Measurements from ENCODE around the gene HLTF. TPM values are rescaled to one million over a fixed set of nuclear protein-coding genes. Genes with fewer than 3 reads are reported as not detected.

The HLTF gene
- total RNA-seq, 2 experiments from 2014 or later = 3.3 to 3.6 TPM

GRCh38 chr3:149016669-149017541, 69.4 kb downstream of the HLTF start:
- intact Hi-C loops (cut with DNase I, micrococcal nuclease) = no loop called here
- ATAC-seq (ENCODE audit: poor library complexity) (no peak), DNase-seq (no peak)
- Mint-ChIP-seq H3K27ac (no peak overlapping the region), H3K9me3 (no peaks in the 10 kb centered on the region), H3K36me3 (ENCODE audit: low read depth) (peaks cover 64% of the 10 kb centered on the region), H3K27me3 (no peaks in the 10 kb centered on the region), H3K4me3 (no peak overlapping the region), H3K4me1 (ENCODE audit: low read depth) (no peaks in the 10 kb centered on the region)
- Histone ChIP-seq H3K4me1 (ENCODE audit: insufficient read depth, low read length) (no peaks in the 10 kb centered on the region), H3K4me3 (ENCODE audit: low read length) (no peak overlapping the region), H3K9me3 (ENCODE audit: control insufficient read depth in 1 of 2, insufficient read depth in 1 of 2, low read length in 2 of 2) (no peaks in the 10 kb centered on the region), H3K27ac (ENCODE audit: low read depth in 1 of 2, low read length in 2 of 2) (no peak overlapping the region), H3K36me3 (ENCODE audit: insufficient read depth, low read length) (peaks cover 38% of the 10 kb centered on the region), H3K27me3 (ENCODE audit: control insufficient read depth in 1 of 2, insufficient read depth in 2 of 2, low read length in 2 of 2) (no peaks in the 10 kb centered on the region)
- TF ChIP-seq CTCF (IDR thresholded peaks at IDR 0.05) = no peak
- ChIA-PET POLR2A (no interaction called here), CTCF (no interaction called here)

GRCh38 chr3:149016242-149016641, 70.1 kb downstream of the HLTF start:
- Mint-ChIP-seq H3K27ac (no peak overlapping the region), H3K4me1 (ENCODE audit: low read depth) (no peaks in the 10 kb centered on the region), H3K4me3 (no peak overlapping the region), H3K27me3 (no peaks in the 10 kb centered on the region), H3K9me3 (no peaks in the 10 kb centered on the region), H3K36me3 (ENCODE audit: low read depth) (peaks cover 68% of the 10 kb centered on the region)
- H3K4me1 ChIP-seq (ENCODE audit: insufficient read depth, low read length) = no peaks in the 10 kb centered on the region
- no peaks in the 10 kb centered on the region for H3K9me3 ChIP-seq (ENCODE audit: control insufficient read depth in 1 of 2, insufficient read depth in 1 of 2, low read length in 2 of 2)
- no peak overlapping the region for H3K4me3 ChIP-seq (ENCODE audit: low read length)
- DNase-seq (no peak), ATAC-seq (ENCODE audit: poor library complexity) (no peak)
- intact Hi-C loops (cut with DNase I, micrococcal nuclease) = no loop called here
- TF ChIP-seq CTCF (IDR thresholded peaks at IDR 0.05) = no peak
- H3K36me3 ChIP-seq (ENCODE audit: insufficient read depth, low read length) = peaks cover 42% of the 10 kb centered on the region
- ChIA-PET POLR2A (no interaction called here), CTCF (no interaction called here)
- H3K27ac ChIP-seq (ENCODE audit: low read depth in 1 of 2, low read length in 2 of 2) = no peak overlapping the region
- H3K27me3 ChIP-seq (ENCODE audit: control insufficient read depth in 1 of 2, insufficient read depth in 2 of 2, low read length in 2 of 2) = no peaks in the 10 kb centered on the region

GRCh38 chr3:149015393-149015792, 70.9 kb downstream of the HLTF start:
- no peak overlapping the region for H3K27ac ChIP-seq (ENCODE audit: low read depth in 1 of 2, low read length in 2 of 2)
- ChIA-PET POLR2A (no interaction called here), CTCF (no interaction called here)
- no peak for DNase-seq
- H3K36me3 ChIP-seq (ENCODE audit: insufficient read depth, low read length) = peaks cover 47% of the 10 kb centered on the region
- H3K27me3 ChIP-seq (ENCODE audit: control insufficient read depth in 1 of 2, insufficient read depth in 2 of 2, low read length in 2 of 2) = no peaks in the 10 kb centered on the region
- Mint-ChIP-seq H3K27ac (no peak overlapping the region), H3K27me3 (no peaks in the 10 kb centered on the region), H3K9me3 (no peaks in the 10 kb centered on the region), H3K36me3 (ENCODE audit: low read depth) (peaks cover 68% of the 10 kb centered on the region), H3K4me3 (no peak overlapping the region), H3K4me1 (ENCODE audit: low read depth) (no peaks in the 10 kb centered on the region)
- peaks cover 4% of the 10 kb centered on the region for H3K4me1 ChIP-seq (ENCODE audit: insufficient read depth, low read length)
- ATAC-seq (ENCODE audit: poor library complexity) = no peak
- intact Hi-C loops (cut with DNase I, micrococcal nuclease) = no loop called here
- no peak for TF ChIP-seq CTCF (IDR thresholded peaks at IDR 0.05)
- H3K4me3 ChIP-seq (ENCODE audit: low read length) = no peak overlapping the region
- no peaks in the 10 kb centered on the region for H3K9me3 ChIP-seq (ENCODE audit: control insufficient read depth in 1 of 2, insufficient read depth in 1 of 2, low read length in 2 of 2)

All from CD4-positive, alpha-beta T cell (primary cell).